CD4-positive, alpha-beta T cell treated with Interferon alpha-2 for 1 hour (primary cell): ENCODE measurements around the gene EFNB3.

ENCODE experiments used
- DNase-seq, 2 donors: peaks; one replicate each; pipeline ENCODE4 v3.0.0-alpha.2; 2020 to 2022

Gene EFNB3

GRCh38 chr17:7704601-7705268 is at the start of gene EFNB3:
EFNB3 (plus strand) TSS chr17:7705202; CDS start chr17:7705599, 397 bp downstream.
- DNase-seq, result no peak

- no peak for DNase-seq
These were observed 49.5 kb upstream of the EFNB3 start for GRCh38 chr17:7655541-7655840.

GRCh38 chr17:7656958-7657609 is 47.9 kb upstream of the EFNB3 start:
- DNase-seq, result no peak

GRCh38 chr17:7667656-7668406 is 37.2 kb upstream of the EFNB3 start:
- DNase-seq, result no peak

GRCh38 chr17:7668482-7668881 is 36.5 kb upstream of the EFNB3 start:
- no peak for DNase-seq

- peak; percentile 21 to 49 for DNase-seq
These were observed 31.8 kb upstream of the EFNB3 start for GRCh38 chr17:7673239-7673638.

- no peak for DNase-seq
These were observed 30.1 kb upstream of the EFNB3 start for GRCh38 chr17:7674934-7675333.

- DNase-seq, result no peak
These were observed 28.5 kb upstream of the EFNB3 start for GRCh38 chr17:7676533-7676932.

GRCh38 chr17:7677388-7678067 is 27.5 kb upstream of the EFNB3 start:
- no peak for DNase-seq

GRCh38 chr17:7684851-7685532 is 20.0 kb upstream of the EFNB3 start:
- peak in 1 of 2 donors; percentile 43 for DNase-seq

- peak; percentile 90 to 92 for DNase-seq
These were observed 19.3 kb upstream of the EFNB3 start for GRCh38 chr17:7685533-7686221.

- DNase-seq, result peak; percentile 71 to 85
These were observed 18.6 kb upstream of the EFNB3 start for GRCh38 chr17:7686222-7687071.

GRCh38 chr17:7687072-7687907 is 17.7 kb upstream of the EFNB3 start, which contains the start of gene TP53:
TP53 (minus strand) TSS chr17:7687490; CDS start chr17:7676594, 10,896 bp downstream.
- DNase-seq, result peak; percentile 90 to 93

- peak; percentile 96 to 98 for DNase-seq
These were observed 16.8 kb upstream of the EFNB3 start, which contains the start of gene WRAP53 for GRCh38 chr17:7687908-7688807. WRAP53 (plus strand) TSS chr17:7688477; CDS start chr17:7688649, 172 bp downstream.

GRCh38 chr17:7688808-7689316 is 16.1 kb upstream of the EFNB3 start:
- no peak for DNase-seq

GRCh38 chr17:7695586-7695985 is 9.4 kb upstream of the EFNB3 start:
- no peak for DNase-seq

- DNase-seq, result no peak
These were observed 7.0 kb upstream of the EFNB3 start for GRCh38 chr17:7697828-7698588.

GRCh38 chr17:7700510-7700909 is 4.5 kb upstream of the EFNB3 start:
- DNase-seq, result no peak
